Measurements from ENCODE around the gene TRIP10. TPM values are rescaled to one million over a fixed set of nuclear protein-coding genes. Genes with fewer than 3 reads are reported as not detected.

Gene TRIP10
- total RNA-seq, 2 donors from 2014 or later, result 23.1 to 31.9 TPM

GRCh38 chr19:6736169-6736916 lies 3.1 kb upstream of the TRIP10 start:
- Histone ChIP-seq H3K27me3 (no peaks in the 10 kb centered on the region), H3K4me1 (peaks cover 37% of the 10 kb centered on the region), H3K9me3 (no peaks in the 10 kb centered on the region), H3K36me3 (replicated peaks in 1 of 2; ENCODE audit: insufficient read depth in 1 of 2, low read depth in 2 of 2) (peaks cover 0 to 8% of the 10 kb centered on the region in 2 donors), H3K4me3 (peak overlapping the region; percentile 76 to 83), H3K27ac (peak overlapping the region; percentile 86 to 91 (median 89))
- DNase-seq, result peak; percentile 79 to 89 (median 82)
- TF ChIP-seq POLR2A (IDR thresholded peaks at IDR 0.05) (peak; percentile 10 to 55 (median 34)), CTCF (IDR thresholded peaks at IDR 0.05) (peak; percentile 17 to 82 (median 57))
- peak; percentile 13 for ATAC-seq
- intact Hi-C loops (cut with DNase I), result no loop called here
- WGBS, 2 donors, result 28 to 39% methylated on average over 12 to 25 of the region's 25 CpGs

GRCh38 chr19:6736917-6737283 lies 2.6 kb upstream of the TRIP10 start:
- peak overlapping the region; percentile 86 to 91 (median 89) for H3K27ac ChIP-seq
- no peaks in the 10 kb centered on the region for H3K27me3 ChIP-seq
- TF ChIP-seq CTCF (IDR thresholded peaks at IDR 0.05), result peak in 2 of 7 experiments; percentile 3 to 4
- TF ChIP-seq POLR2A (IDR thresholded peaks at IDR 0.05), result peak in 1 of 3 donors; percentile 3
- H3K4me3 ChIP-seq, result peak overlapping the region; percentile 76 to 83
- H3K36me3 ChIP-seq (replicated peaks in 1 of 2; ENCODE audit: insufficient read depth in 1 of 2, low read depth in 2 of 2), result peaks cover 0 to 8% of the 10 kb centered on the region in 2 donors
- H3K4me1 ChIP-seq, result peaks cover 43% of the 10 kb centered on the region
- intact Hi-C loops (cut with DNase I), result no loop called here
- no peaks in the 10 kb centered on the region for H3K9me3 ChIP-seq
- peak in 1 of 4 donors; percentile 41 for DNase-seq
- WGBS, 2 donors, result 0 to 1% methylated on average over 7 to 16 of the region's 16 CpGs
- no peak for ATAC-seq

- Histone ChIP-seq H3K36me3 (replicated peaks in 1 of 2; ENCODE audit: insufficient read depth in 1 of 2, low read depth in 2 of 2) (peaks cover 0 to 3% of the 10 kb centered on the region in 2 donors), H3K27ac (peak within 1 kb of the TSS; percentile 87 to 95 (median 93)), H3K27me3 (no peaks in the 10 kb centered on the region), H3K4me3 (peak within 1 kb of the TSS; percentile 76 to 83), H3K4me1 (peaks cover 43% of the 10 kb centered on the region), H3K9me3 (no peaks in the 10 kb centered on the region)
- ATAC-seq (peak; percentile 84), DNase-seq (peak; percentile 99 to 100 (median 99))
- WGBS, 2 donors, result 0% methylated on average over 12 to 55 of the region's 55 CpGs
- TF ChIP-seq POLR2A (IDR thresholded peaks at IDR 0.05) (peak in 2 of 3 donors; percentile 62 to 74), CTCF (IDR thresholded peaks at IDR 0.05) (no peak)
- intact Hi-C loops (cut with DNase I), result no loop called here
Measured at GRCh38 chr19:6737284-6737872, 2.1 kb upstream of the TRIP10 start, which contains the start of gene GPR108. Gene GPR108, minus strand, starts transcription at chr19:6737580. Its CDS starts 4 bp downstream, at chr19:6737576.

- intact Hi-C loops (cut with DNase I), result no loop called here
- Histone ChIP-seq H3K27me3 (no peaks in the 10 kb centered on the region), H3K36me3 (replicated peaks in 1 of 2; ENCODE audit: insufficient read depth in 1 of 2, low read depth in 2 of 2) (peaks cover 0 to 2% of the 10 kb centered on the region in 2 donors), H3K9me3 (no peaks in the 10 kb centered on the region), H3K4me3 (no peak overlapping the region), H3K27ac (peak overlapping the region; percentile 86 to 95 (median 93)), H3K4me1 (peaks cover 43% of the 10 kb centered on the region)
- peak; percentile 20 for ATAC-seq
- peak; percentile 99 to 100 (median 100) for DNase-seq
- TF ChIP-seq POLR2A (IDR thresholded peaks at IDR 0.05) (no peak), CTCF (IDR thresholded peaks at IDR 0.05) (peak; percentile 27 to 77 (median 67))
- WGBS, 2 donors, result 0 to 11% methylated on average over 7 to 13 of the region's 13 CpGs
Measured at GRCh38 chr19:6737873-6738786, 1.4 kb upstream of the TRIP10 start.
